HEK293 (cell line): Measurements from ENCODE around the gene EEF1AKMT4.

Experiments
- CTCF ChIA-PET: fragments of 350-600 bp; formaldehyde crosslinking; extraction: SDS; loops from one replicate; lab custom pipeline; 2021; ENCODE audit warnings: antibody characterized with exemption; lab: Yijun Ruan, JAX
- POLR2A ChIA-PET: fragments of 300-600 bp; formaldehyde crosslinking; extraction: SDS; loops from one replicate; lab custom pipeline; 2020; ENCODE audit warnings: antibody characterized with exemption, inconsistent platforms; lab: Yijun Ruan, JAX
- H3K27ac ChIP-seq: fragments of 200-500 bp; sonication (Bioruptor generic); 2 replicates; pipeline ENCODE4 v1.5.1; 2014; ENCODE audit warnings: low read depth, low read length, control low read depth, inconsistent platforms; ENCODE audit errors: extremely low read depth
- H3K36me3 ChIP-seq, 2 experiments: fragments of 200-500 bp in 1 of 2; sonication (Bioruptor generic) in 1 of 2; 1 replicate in 1 of 2; 2 replicates in 1 of 2; pipeline ENCODE4 v1.5.1; 2014 to 2017; ENCODE audit warnings: inconsistent platforms in 2 of 2, low read length in 2 of 2; ENCODE audit not compliant: control insufficient read depth in 2 of 2, insufficient read depth in 1 of 2
- H3K4me1 ChIP-seq: fragments of 200-500 bp; sonication (Bioruptor generic); 2 replicates; pipeline ENCODE4 v1.5.1; 2014; ENCODE audit warnings: mild to moderate bottlenecking, low read length, inconsistent platforms; ENCODE audit not compliant: control insufficient read depth, insufficient read depth
- H3K4me3 ChIP-seq: 2 replicates; pipeline ENCODE4 v1.5.1; 2011; ENCODE audit warnings: low read depth, mild to moderate bottlenecking, control low read depth, low read length, moderate library complexity
- H3K9me3 ChIP-seq: fragments of 200-500 bp; sonication (Bioruptor generic); 2 replicates; pipeline ENCODE4 v1.5.1; 2014; ENCODE audit warnings: low read depth, low read length, inconsistent platforms; ENCODE audit not compliant: control insufficient read depth, insufficient read depth
- KLF9 ChIP-seq: fragments of 450-650 bp; formaldehyde crosslinking; IDR thresholded peaks from 2 replicates; pipeline ENCODE4 v1.5.1; 2016; ENCODE audit warnings: missing biosample characterization, missing genetic modification characterization, low read depth
- MEIS1 ChIP-seq: sonication (generic); formaldehyde crosslinking; IDR thresholded peaks from 2 replicates; pipeline ENCODE4 v1.8.1; 2022; ENCODE audit warnings: missing genetic modification reagents, mild to moderate bottlenecking, borderline replicate concordance
- REPIN1 ChIP-seq: fragments of 450-650 bp; formaldehyde crosslinking; IDR thresholded peaks from 2 replicates; pipeline ENCODE4 v1.5.1; 2017; ENCODE audit warnings: missing biosample characterization, missing genetic modification characterization, low read depth
- SCRT2 ChIP-seq: fragments of 450-650 bp; formaldehyde crosslinking; IDR thresholded peaks from 2 replicates; pipeline ENCODE4 v1.5.1; 2016; ENCODE audit warnings: missing biosample characterization, missing genetic modification characterization
- SP3 ChIP-seq: fragments of 450-650 bp; formaldehyde crosslinking; IDR thresholded peaks from 2 replicates; pipeline ENCODE4 v1.5.1; 2016; ENCODE audit warnings: missing biosample characterization, missing genetic modification characterization
- ZBTB11 ChIP-seq: fragments of 450-650 bp; formaldehyde crosslinking; conservative IDR thresholded peaks from 2 replicates; pipeline ENCODE4 v1.5.1; 2016; ENCODE audit warnings: low read depth, missing biosample characterization, missing genetic modification characterization
- ZBTB7A ChIP-seq: fragments of 450-650 bp; formaldehyde crosslinking; IDR thresholded peaks from 2 replicates; pipeline ENCODE4 v1.5.1; 2016; ENCODE audit warnings: low read depth, missing biosample characterization, missing genetic modification characterization
- ZNF133 ChIP-seq: fragments of 450-650 bp; formaldehyde crosslinking; IDR thresholded peaks from 2 replicates; pipeline ENCODE4 v1.5.1; 2016; ENCODE audit warnings: missing biosample characterization, missing genetic modification characterization
- ZNF26 ChIP-seq: fragments of 450-650 bp; formaldehyde crosslinking; IDR thresholded peaks from 2 replicates; pipeline ENCODE4 v1.5.1; 2016; ENCODE audit warnings: missing biosample characterization, missing genetic modification characterization
- ZNF280C ChIP-seq: fragments of 450-650 bp; formaldehyde crosslinking; IDR thresholded peaks from 2 replicates; pipeline ENCODE4 v1.5.1; 2016; ENCODE audit warnings: missing biosample characterization, missing genetic modification characterization
- ZNF302 ChIP-seq: fragments of 450-650 bp; formaldehyde crosslinking; IDR thresholded peaks from 2 replicates; pipeline ENCODE4 v1.5.1; 2016; ENCODE audit warnings: missing biosample characterization, missing genetic modification characterization, low read depth
- ZNF37A ChIP-seq: fragments of 450-650 bp; IDR thresholded peaks from 2 replicates; pipeline ENCODE4 v1.5.1; 2018; ENCODE audit warnings: missing biosample characterization, missing genetic modification characterization
- ZNF398 ChIP-seq: fragments of 450-650 bp; formaldehyde crosslinking; IDR thresholded peaks from 2 replicates; pipeline ENCODE4 v1.5.1; 2017; ENCODE audit warnings: missing biosample characterization, missing genetic modification characterization
- ZNF449 ChIP-seq: fragments of 450-650 bp; formaldehyde crosslinking; IDR thresholded peaks from 2 replicates; pipeline ENCODE4 v1.5.1; 2017; ENCODE audit warnings: missing biosample characterization, mild to moderate bottlenecking, missing genetic modification characterization, moderate library complexity
- ZNF549 ChIP-seq: fragments of 450-650 bp; IDR thresholded peaks from 2 replicates; pipeline ENCODE4 v1.5.1; 2018; ENCODE audit warnings: missing biosample characterization, missing genetic modification characterization, mild to moderate bottlenecking, inconsistent platforms, moderate library complexity
- ZNF585B ChIP-seq: fragments of 450-650 bp; formaldehyde crosslinking; IDR thresholded peaks from 2 replicates; pipeline ENCODE4 v1.5.1; 2016; ENCODE audit warnings: missing biosample characterization, missing genetic modification characterization
- ZNF692 ChIP-seq: fragments of 450-650 bp; formaldehyde crosslinking; IDR thresholded peaks from 2 replicates; pipeline ENCODE4 v1.5.1; 2016; ENCODE audit warnings: missing biosample characterization, missing genetic modification characterization

EEF1AKMT4 gene

GRCh38 chr3:184237211-184237610 lies 12.3 kb upstream of the EEF1AKMT4 start:
- no peak overlapping the region for H3K27ac ChIP-seq
- no peak overlapping the region for H3K4me3 ChIP-seq
- H3K4me1 ChIP-seq = no peaks in the 10 kb centered on the region
- no peaks in the 10 kb centered on the region for H3K9me3 ChIP-seq
- ChIA-PET POLR2A (interaction anchor here (1.2 kb wide), 1 partner anchor 9 kb away, joined by 4 read pairs; no protein-coding TSS in a partner anchor), CTCF (interaction anchor here (1.5 to 8.7 kb wide), 3 partner anchors 9 to 13 kb away, joined by 4 to 66 read pairs (median 5); partner anchors contain the start of genes EEF1AKMT4 and VWA5B2)
- TF ChIP-seq ZNF280C (tag by site-specific recombination) = no peak
- peaks cover 0 to 6% of the 10 kb centered on the region in 2 experiments; a peak in 1 of 3 replicates for H3K36me3 ChIP-seq

- Histone ChIP-seq H3K9me3 (no peaks in the 10 kb centered on the region), H3K27ac (no peak overlapping the region), H3K4me1 (no peaks in the 10 kb centered on the region), H3K4me3 (no peak overlapping the region), H3K36me3 (peaks cover 0 to 12% of the 10 kb centered on the region in 2 experiments; a peak in 1 of 3 replicates)
- ChIA-PET POLR2A (interaction anchor here (1.2 kb wide), 1 partner anchor 9 kb away, joined by 4 read pairs; no protein-coding TSS in a partner anchor), CTCF (interaction anchor here (0.8 to 8.7 kb wide), 3 partner anchors 9 to 12 kb away, joined by 5 to 66 read pairs (median 5); partner anchors contain the start of genes EEF1AKMT4 and VWA5B2)
- no peak for TF ChIP-seq ZNF37A
- no peak for TF ChIP-seq SP3 (tag by site-specific recombination)
- TF ChIP-seq ZNF133 = no peak
- no peak for TF ChIP-seq ZNF549 (tag by site-specific recombination)
- no peak for TF ChIP-seq ZBTB11
- TF ChIP-seq ZNF302 (tag by site-specific recombination) = no peak
- TF ChIP-seq REPIN1 (tag by site-specific recombination) = no peak
- no peak for TF ChIP-seq ZNF585B
- TF ChIP-seq ZBTB7A (tag by site-specific recombination) = no peak
- no peak for TF ChIP-seq ZNF26
- no peak for TF ChIP-seq SCRT2 (tag by site-specific recombination)
- TF ChIP-seq KLF9 = no peak
Measured at GRCh38 chr3:184237807-184238206, 11.7 kb upstream of the EEF1AKMT4 start.

GRCh38 chr3:184238246-184238818 lies 11.1 kb upstream of the EEF1AKMT4 start:
- ChIA-PET POLR2A (interaction anchor here (1.2 kb wide), 1 partner anchor 8 kb away, joined by 4 read pairs; no protein-coding TSS in a partner anchor), CTCF (interaction anchor here (0.8 to 8.7 kb wide), 3 partner anchors 9 to 11 kb away, joined by 5 to 66 read pairs (median 5); partner anchors contain the start of genes EEF1AKMT4 and VWA5B2)
- Histone ChIP-seq H3K9me3 (no peaks in the 10 kb centered on the region), H3K36me3 (peaks cover 0 to 17% of the 10 kb centered on the region in 2 experiments; a peak in 1 of 3 replicates), H3K4me1 (no peaks in the 10 kb centered on the region), H3K4me3 (no peak overlapping the region), H3K27ac (no peak overlapping the region)
- no peak for TF ChIP-seq ZNF449 (tag by site-specific recombination)
- no peak for TF ChIP-seq ZNF398 (tag by site-specific recombination)
- no peak for TF ChIP-seq MEIS1 (CRISPR knock-in tag)
- no peak for TF ChIP-seq ZNF692 (tag by site-specific recombination)
